Tibial nerve (tissue), 4 donors: ENCODE measurements around the gene YJEFN3. TPM values are rescaled to one million over a fixed set of nuclear protein-coding genes. Genes with fewer than 3 reads are reported as not detected.

Source experiments
- DNase-seq, 2 donors: peaks; one replicate each; pipeline ENCODE4 v3.0.0-alpha.2; 2019; ENCODE audit warnings: low spot score in 2 of 2
- H3K27ac ChIP-seq, 4 donors: fragments of 200-600 bp; sonication (generic) in 3 of 4; one replicate each; pipeline ENCODE4 v1.5.1; 2017 to 2019; ENCODE audit warnings: mild to moderate bottlenecking in 1 of 4
- H3K27me3 ChIP-seq, 2 donors: fragments of 200-600 bp; sonication (generic) in 1 of 2; one replicate each; pipeline versions ENCODE4 v1.5.1 to v1.6.0; 2017 to 2019
- H3K36me3 ChIP-seq, 3 donors: fragments of 200-600 bp; sonication (generic); one replicate each; pipeline ENCODE4 v1.5.1; 2018 to 2019
- H3K4me1 ChIP-seq, 4 donors: fragments of 200-600 bp; sonication (generic) in 3 of 4; one replicate each; pipeline ENCODE4 v1.5.1; 2017 to 2019
- H3K4me3 ChIP-seq, 4 donors: fragments of 200-600 bp; sonication (generic) in 3 of 4; one replicate each; pipeline ENCODE4 v1.5.1; 2017 to 2019; ENCODE audit warnings: mild to moderate bottlenecking in 1 of 4, moderate library complexity in 1 of 4
- H3K9me3 ChIP-seq, 4 donors: fragments of 200-600 bp; sonication (generic) in 3 of 4; one replicate each; pipeline ENCODE4 v1.5.1; 2017 to 2019
- EP300 ChIP-seq, 2 donors: sonication (generic); formaldehyde crosslinking; IDR thresholded peaks; one replicate each; pipeline ENCODE4 v1.6.1; 2017; ENCODE audit warnings: antibody characterized with exemption in 2 of 2, mild to moderate bottlenecking in 1 of 2
- POLR2A ChIP-seq, 2 donors: fragments of 450-650 bp; IDR thresholded peaks; one replicate each; pipeline ENCODE4 v1.6.1; 2017; ENCODE audit warnings: antibody characterized with exemption in 2 of 2, mild to moderate bottlenecking in 2 of 2, moderate library complexity in 2 of 2
- WGBS, 2 donors: methylation state at CpG; one replicate each; pipeline ENCODE4 v1.1.5; 2018; 5-methylcytosine and 5-hydroxymethylcytosine counted together
- total RNA-seq, 4 donors: library from RNA; depleted of rRNA; stranded (reverse); fragments of >200 nt; gene quantifications; one replicate each; pipeline ENCODE4 v1.1.0, GENCODE V29; 2016
- TF ChIP-seq, protein P1 (sequence below), 5 experiments: fragments of 200-600 bp in 3 of 5; fragments of 450-650 bp in 2 of 5; sonication (generic) in 3 of 5; IDR thresholded peaks; one replicate each; pipeline ENCODE4 v1.5.1; 2016 to 2019; ENCODE audit warnings: antibody characterized with exemption in 5 of 5, mild to moderate bottlenecking in 3 of 5, moderate library complexity in 2 of 5

The YJEFN3 gene
- total RNA-seq, 4 donors from 2014 or later = 4.2 to 9.4 (median 5.7) TPM

DNA sequence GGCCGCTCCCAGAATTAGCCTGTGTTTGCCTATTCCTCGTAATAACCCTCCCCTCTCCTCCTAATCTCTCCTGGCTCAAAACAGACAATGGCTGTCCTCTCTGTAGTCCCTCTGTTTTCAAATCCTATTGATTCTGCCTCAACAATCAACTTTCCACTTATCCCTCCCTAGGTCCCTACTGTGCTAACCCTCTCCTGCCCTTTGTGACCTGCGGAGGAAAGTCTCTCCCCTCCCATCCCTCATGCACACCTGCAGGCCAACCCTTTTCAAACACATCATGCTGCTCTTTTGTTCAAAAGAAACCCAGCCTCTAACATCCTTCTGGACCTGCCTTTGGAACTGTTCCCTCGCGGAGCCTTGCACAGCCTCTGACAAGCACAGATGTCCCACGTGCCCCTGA is 46.7 kb downstream of the YJEFN3 start:
- H3K9me3 ChIP-seq = no peaks in the 10 kb centered on the region
- 74 to 82% methylated on average over 6 of the region's 6 CpGs for WGBS, 2 donors
- TF ChIP-seq, protein P1, sequence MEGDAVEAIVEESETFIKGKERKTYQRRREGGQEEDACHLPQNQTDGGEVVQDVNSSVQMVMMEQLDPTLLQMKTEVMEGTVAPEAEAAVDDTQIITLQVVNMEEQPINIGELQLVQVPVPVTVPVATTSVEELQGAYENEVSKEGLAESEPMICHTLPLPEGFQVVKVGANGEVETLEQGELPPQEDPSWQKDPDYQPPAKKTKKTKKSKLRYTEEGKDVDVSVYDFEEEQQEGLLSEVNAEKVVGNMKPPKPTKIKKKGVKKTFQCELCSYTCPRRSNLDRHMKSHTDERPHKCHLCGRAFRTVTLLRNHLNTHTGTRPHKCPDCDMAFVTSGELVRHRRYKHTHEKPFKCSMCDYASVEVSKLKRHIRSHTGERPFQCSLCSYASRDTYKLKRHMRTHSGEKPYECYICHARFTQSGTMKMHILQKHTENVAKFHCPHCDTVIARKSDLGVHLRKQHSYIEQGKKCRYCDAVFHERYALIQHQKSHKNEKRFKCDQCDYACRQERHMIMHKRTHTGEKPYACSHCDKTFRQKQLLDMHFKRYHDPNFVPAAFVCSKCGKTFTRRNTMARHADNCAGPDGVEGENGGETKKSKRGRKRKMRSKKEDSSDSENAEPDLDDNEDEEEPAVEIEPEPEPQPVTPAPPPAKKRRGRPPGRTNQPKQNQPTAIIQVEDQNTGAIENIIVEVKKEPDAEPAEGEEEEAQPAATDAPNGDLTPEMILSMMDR (IDR thresholded peaks at IDR 0.05) = no peak
- no peak for TF ChIP-seq POLR2A (IDR thresholded peaks at IDR 0.05)
- no peak for TF ChIP-seq EP300 (IDR thresholded peaks at IDR 0.05)
- H3K27me3 ChIP-seq = no peaks in the 10 kb centered on the region
- H3K4me3 ChIP-seq = no peak overlapping the region
- H3K4me1 ChIP-seq = no peaks in the 10 kb centered on the region
- H3K36me3 ChIP-seq = peaks cover 0 to under 1% (median 0%) of the 10 kb centered on the region in 3 donors
- H3K27ac ChIP-seq = no peak overlapping the region
- no peak for DNase-seq

DNA sequence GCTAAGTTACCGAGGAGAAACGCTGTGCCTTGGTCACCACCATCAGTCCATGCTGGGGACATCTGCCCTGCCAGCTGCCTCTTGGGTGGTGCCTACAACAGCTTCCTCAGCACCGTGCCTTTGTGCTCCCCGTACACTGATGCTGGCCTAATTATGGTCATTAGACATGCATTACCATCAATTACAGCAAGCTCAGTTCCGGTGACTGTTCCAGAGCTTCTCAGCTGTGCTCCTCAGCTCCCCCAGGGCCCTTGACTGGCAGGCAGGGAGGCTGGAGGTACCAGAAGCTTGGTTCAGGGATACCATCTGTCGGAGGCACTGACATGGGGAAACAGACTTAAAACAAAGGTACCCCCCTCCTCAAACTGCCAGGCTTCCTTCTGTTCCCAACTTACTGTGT is 49.5 kb downstream of the YJEFN3 start:
- no peak for DNase-seq
- no peak overlapping the region for H3K4me3 ChIP-seq
- peaks cover 0 to 9% (median 0%) of the 10 kb centered on the region in 4 donors for H3K4me1 ChIP-seq
- no peaks in the 10 kb centered on the region for H3K36me3 ChIP-seq
- no peaks in the 10 kb centered on the region for H3K27me3 ChIP-seq
- H3K9me3 ChIP-seq = no peaks in the 10 kb centered on the region
- WGBS, 2 donors = 72 to 78% methylated on average over 6 of the region's 6 CpGs
- TF ChIP-seq, protein P1 (IDR thresholded peaks at IDR 0.05) = no peak
- no peak for TF ChIP-seq POLR2A (IDR thresholded peaks at IDR 0.05)
- TF ChIP-seq EP300 (IDR thresholded peaks at IDR 0.05) = no peak
- no peak overlapping the region for H3K27ac ChIP-seq

DNA sequence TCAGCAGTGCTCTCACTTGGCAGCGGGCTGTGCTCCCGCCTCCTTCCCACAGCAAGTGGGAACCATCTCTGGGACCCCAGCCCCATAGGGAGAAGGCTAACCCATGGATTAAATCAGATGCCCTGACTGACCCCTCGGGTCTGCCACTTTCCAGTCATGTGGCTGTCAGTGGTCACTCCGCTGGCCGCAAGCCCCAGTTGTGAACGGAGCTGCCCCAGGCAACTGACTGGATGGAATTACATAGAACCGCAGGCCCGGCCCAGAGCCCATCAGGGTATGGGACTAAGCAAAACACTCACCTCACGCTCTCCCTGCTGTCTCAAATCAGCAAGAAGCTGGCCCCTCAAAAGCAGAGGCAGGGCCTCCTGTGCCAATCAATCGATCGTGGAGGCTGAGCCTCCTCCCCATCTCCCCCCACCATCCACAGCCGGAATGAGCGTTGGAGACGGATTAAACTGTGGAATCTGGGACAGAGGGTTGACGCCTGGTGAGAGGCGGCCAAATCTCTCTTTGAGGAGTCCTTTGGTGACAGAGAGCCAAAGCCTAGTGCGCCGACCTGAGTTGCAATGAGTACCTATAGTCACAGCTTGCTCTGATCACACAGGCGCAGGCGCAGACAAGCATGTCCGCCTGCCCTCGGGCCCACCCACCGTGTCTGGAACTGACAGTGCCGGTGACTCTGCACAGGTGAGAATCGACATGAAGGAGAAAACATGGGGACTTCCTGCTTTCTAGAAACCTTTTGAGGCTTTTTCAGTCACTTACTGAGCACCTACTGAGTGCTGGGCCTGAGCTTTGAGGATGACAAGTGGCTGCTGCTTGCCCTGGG is 51.0 kb downstream of the YJEFN3 start:
- H3K4me1 ChIP-seq = peaks cover 0 to 9% (median 0%) of the 10 kb centered on the region in 4 donors
- no peak for DNase-seq
- H3K27ac ChIP-seq = no peak overlapping the region
- 83 to 89% methylated on average over 17 to 25 of the region's 25 CpGs for WGBS, 2 donors
- no peaks in the 10 kb centered on the region for H3K9me3 ChIP-seq
- TF ChIP-seq, protein P1 (IDR thresholded peaks at IDR 0.05) = no peak
- no peak for TF ChIP-seq POLR2A (IDR thresholded peaks at IDR 0.05)
- no peak for TF ChIP-seq EP300 (IDR thresholded peaks at IDR 0.05)
- H3K36me3 ChIP-seq = no peaks in the 10 kb centered on the region
- no peaks in the 10 kb centered on the region for H3K27me3 ChIP-seq
- H3K4me3 ChIP-seq = no peak overlapping the region

DNA sequence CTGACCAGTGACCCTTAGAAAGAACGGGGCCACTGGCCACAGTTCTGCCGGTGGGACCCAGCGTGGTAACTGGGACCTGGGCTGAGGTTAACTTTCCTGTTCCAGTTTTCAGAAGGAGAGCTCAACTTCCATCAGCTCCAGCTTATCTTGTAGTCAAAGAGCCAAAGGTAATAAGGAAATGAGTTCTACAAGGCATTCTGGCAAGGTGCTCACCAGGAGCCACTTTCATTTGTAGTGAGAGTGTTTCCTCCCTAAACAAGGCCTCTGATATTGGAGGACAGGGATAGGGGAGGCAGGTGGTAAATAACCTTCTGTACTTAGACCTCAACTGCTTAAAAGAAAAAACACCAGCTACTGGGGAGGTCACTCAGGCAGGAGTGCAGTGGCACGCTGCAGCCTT is 51.7 kb downstream of the YJEFN3 start:
- H3K4me1 ChIP-seq = peaks cover 0 to 9% (median 0%) of the 10 kb centered on the region in 4 donors
- H3K4me3 ChIP-seq = no peak overlapping the region
- 92 to 93% methylated on average over 4 of the region's 4 CpGs for WGBS, 2 donors
- no peaks in the 10 kb centered on the region for H3K9me3 ChIP-seq
- no peak overlapping the region for H3K27ac ChIP-seq
- DNase-seq = no peak
- H3K36me3 ChIP-seq = no peaks in the 10 kb centered on the region
- TF ChIP-seq POLR2A (IDR thresholded peaks at IDR 0.05) = no peak
- TF ChIP-seq, protein P1 (IDR thresholded peaks at IDR 0.05) = no peak
- no peak for TF ChIP-seq EP300 (IDR thresholded peaks at IDR 0.05)
- H3K27me3 ChIP-seq = no peaks in the 10 kb centered on the region

DNA sequence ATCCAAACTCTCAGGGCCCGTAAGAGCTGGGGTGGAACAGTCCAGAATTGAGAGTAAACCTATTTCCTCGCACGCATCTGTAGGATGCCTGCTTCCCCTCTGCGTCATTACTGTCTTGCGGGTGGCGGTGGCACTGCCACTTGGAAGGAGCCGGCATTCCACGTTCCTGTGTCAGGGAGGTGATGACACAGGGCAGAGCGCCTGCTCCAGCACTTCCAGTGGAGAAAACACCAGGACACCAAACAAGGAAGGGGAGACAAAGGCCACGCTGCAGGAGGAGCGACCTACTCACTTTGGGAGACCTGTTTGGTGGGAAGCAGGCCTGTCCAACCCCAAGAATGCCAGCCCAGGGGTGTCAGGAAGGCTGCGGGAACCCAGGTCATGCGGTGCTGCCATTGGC is 52.7 kb downstream of the YJEFN3 start:
- no peaks in the 10 kb centered on the region for H3K36me3 ChIP-seq
- H3K4me1 ChIP-seq = peaks cover 0 to 9% (median 0%) of the 10 kb centered on the region in 4 donors
- H3K27me3 ChIP-seq = no peaks in the 10 kb centered on the region
- no peak overlapping the region for H3K27ac ChIP-seq
- TF ChIP-seq POLR2A (IDR thresholded peaks at IDR 0.05) (no peak), EP300 (IDR thresholded peaks at IDR 0.05) (no peak)
- TF ChIP-seq, protein P1 (IDR thresholded peaks at IDR 0.05) = no peak
- WGBS, 2 donors = 93 to 94% methylated on average over 12 to 13 of the region's 13 CpGs
- no peaks in the 10 kb centered on the region for H3K9me3 ChIP-seq
- H3K4me3 ChIP-seq = no peak overlapping the region
- no peak for DNase-seq
